Measurements from ENCODE around the gene DNAI2. TPM values are rescaled to one million over a fixed set of nuclear protein-coding genes. Genes with fewer than 3 reads are reported as not detected.

The DNAI2 gene
- total RNA-seq, 1 donor from 2014 or later, result not detected

- Histone ChIP-seq H3K36me3 (ENCODE audit: control insufficient read depth in 3 of 3, insufficient read depth in 3 of 3, low read length in 3 of 3) (no peaks in the 10 kb centered on the region), H3K9ac (ENCODE audit: low read depth in 1 of 3, low read length in 3 of 3) (no peak overlapping the region), H3K4me3 (ENCODE audit: low read length in 3 of 3) (no peak overlapping the region), H3K27me3 (ENCODE audit: control insufficient read depth in 3 of 3, insufficient read depth in 3 of 3, low read length in 3 of 3) (peaks cover 0 to 6% (median 5%) of the 10 kb centered on the region in 3 donors), H3K9me3 (ENCODE audit: control insufficient read depth in 3 of 3, low read length in 3 of 3) (peaks cover 0 to 4% (median 3%) of the 10 kb centered on the region in 3 donors), H3K4me1 (ENCODE audit: control insufficient read depth in 3 of 3, insufficient read depth in 3 of 3, low read length in 3 of 3) (no peaks in the 10 kb centered on the region), H3K27ac (ENCODE audit: low read depth, low read length) (no peak overlapping the region)
These were observed 42.2 kb downstream of the DNAI2 start for GRCh38 chr17:74316220-74316619.

GRCh38 chr17:74317071-74317470, 43.0 kb downstream of the DNAI2 start:
- no peak overlapping the region for H3K27ac ChIP-seq (ENCODE audit: low read depth, low read length)
- no peak overlapping the region for H3K4me3 ChIP-seq (ENCODE audit: low read length in 3 of 3)
- H3K9ac ChIP-seq (ENCODE audit: low read depth in 1 of 3, low read length in 3 of 3), result no peak overlapping the region
- H3K9me3 ChIP-seq (ENCODE audit: control insufficient read depth in 3 of 3, low read length in 3 of 3), result peaks cover 0 to 4% (median 3%) of the 10 kb centered on the region in 3 donors
- peaks cover 0 to 10% (median 8%) of the 10 kb centered on the region in 3 donors for H3K27me3 ChIP-seq (ENCODE audit: control insufficient read depth in 3 of 3, insufficient read depth in 3 of 3, low read length in 3 of 3)
- no peaks in the 10 kb centered on the region for H3K4me1 ChIP-seq (ENCODE audit: control insufficient read depth in 3 of 3, insufficient read depth in 3 of 3, low read length in 3 of 3)
- no peaks in the 10 kb centered on the region for H3K36me3 ChIP-seq (ENCODE audit: control insufficient read depth in 3 of 3, insufficient read depth in 3 of 3, low read length in 3 of 3)

- H3K9ac ChIP-seq (ENCODE audit: low read depth in 1 of 3, low read length in 3 of 3), result no peak overlapping the region
- no peaks in the 10 kb centered on the region for H3K36me3 ChIP-seq (ENCODE audit: control insufficient read depth in 3 of 3, insufficient read depth in 3 of 3, low read length in 3 of 3)
- H3K27ac ChIP-seq (ENCODE audit: low read depth, low read length), result no peak overlapping the region
- no peaks in the 10 kb centered on the region for H3K9me3 ChIP-seq (ENCODE audit: control insufficient read depth in 3 of 3, low read length in 3 of 3)
- H3K4me3 ChIP-seq (ENCODE audit: low read length in 3 of 3), result no peak overlapping the region
- H3K4me1 ChIP-seq (ENCODE audit: control insufficient read depth in 3 of 3, insufficient read depth in 3 of 3, low read length in 3 of 3), result no peaks in the 10 kb centered on the region
- H3K27me3 ChIP-seq (ENCODE audit: control insufficient read depth in 3 of 3, insufficient read depth in 3 of 3, low read length in 3 of 3), result peaks cover 0 to 11% (median 8%) of the 10 kb centered on the region in 3 donors
These were observed 44.4 kb downstream of the DNAI2 start for GRCh38 chr17:74318391-74318790.

GRCh38 chr17:74324521-74324920, 50.5 kb downstream of the DNAI2 start:
- Histone ChIP-seq H3K36me3 (ENCODE audit: control insufficient read depth in 3 of 3, insufficient read depth in 3 of 3, low read length in 3 of 3) (no peaks in the 10 kb centered on the region), H3K27me3 (ENCODE audit: control insufficient read depth in 3 of 3, insufficient read depth in 3 of 3, low read length in 3 of 3) (peaks cover 1 to 15% (median 6%) of the 10 kb centered on the region in 3 donors), H3K4me1 (ENCODE audit: control insufficient read depth in 3 of 3, insufficient read depth in 3 of 3, low read length in 3 of 3) (peaks cover 13 to 20% (median 19%) of the 10 kb centered on the region in 3 donors), H3K9me3 (ENCODE audit: control insufficient read depth in 3 of 3, low read length in 3 of 3) (no peaks in the 10 kb centered on the region), H3K4me3 (ENCODE audit: low read length in 3 of 3) (no peak overlapping the region), H3K27ac (ENCODE audit: low read depth, low read length) (no peak overlapping the region), H3K9ac (ENCODE audit: low read depth in 1 of 3, low read length in 3 of 3) (no peak overlapping the region)

GRCh38 chr17:74325376-74325742, 51.3 kb downstream of the DNAI2 start:
- Histone ChIP-seq H3K4me1 (ENCODE audit: control insufficient read depth in 3 of 3, insufficient read depth in 3 of 3, low read length in 3 of 3) (peaks cover 13 to 20% (median 19%) of the 10 kb centered on the region in 3 donors), H3K27ac (ENCODE audit: low read depth, low read length) (no peak overlapping the region), H3K4me3 (ENCODE audit: low read length in 3 of 3) (peak overlapping the region; percentile 48 to 71 (median 66)), H3K9ac (ENCODE audit: low read depth in 1 of 3, low read length in 3 of 3) (peak overlapping the region in 2 of 3 donors; percentile 16 to 76), H3K27me3 (ENCODE audit: control insufficient read depth in 3 of 3, insufficient read depth in 3 of 3, low read length in 3 of 3) (peaks cover 4 to 16% (median 8%) of the 10 kb centered on the region in 3 donors), H3K9me3 (ENCODE audit: control insufficient read depth in 3 of 3, low read length in 3 of 3) (no peaks in the 10 kb centered on the region), H3K36me3 (ENCODE audit: control insufficient read depth in 3 of 3, insufficient read depth in 3 of 3, low read length in 3 of 3) (no peaks in the 10 kb centered on the region)

- Histone ChIP-seq H3K27ac (ENCODE audit: low read depth, low read length) (no peak within 1 kb of the TSS), H3K27me3 (ENCODE audit: control insufficient read depth in 3 of 3, insufficient read depth in 3 of 3, low read length in 3 of 3) (peaks cover 4 to 18% (median 11%) of the 10 kb centered on the region in 3 donors)
These were observed 51.8 kb downstream of the DNAI2 start, which contains the start of gene KIF19 for GRCh38 chr17:74325743-74326379. Gene KIF19, plus strand, starts transcription at chr17:74326226. Its CDS starts 124 bp downstream, at chr17:74326350.

GRCh38 chr17:74326506-74326905, 52.5 kb downstream of the DNAI2 start:
- Histone ChIP-seq H3K4me1 (ENCODE audit: control insufficient read depth in 3 of 3, insufficient read depth in 3 of 3, low read length in 3 of 3) (peaks cover 13 to 20% (median 19%) of the 10 kb centered on the region in 3 donors), H3K9me3 (ENCODE audit: control insufficient read depth in 3 of 3, low read length in 3 of 3) (no peaks in the 10 kb centered on the region), H3K27ac (ENCODE audit: low read depth, low read length) (no peak overlapping the region), H3K4me3 (ENCODE audit: low read length in 3 of 3) (peak overlapping the region; percentile 64 to 71 (median 66)), H3K27me3 (ENCODE audit: control insufficient read depth in 3 of 3, insufficient read depth in 3 of 3, low read length in 3 of 3) (peaks cover 4 to 18% (median 11%) of the 10 kb centered on the region in 3 donors), H3K9ac (ENCODE audit: low read depth in 1 of 3, low read length in 3 of 3) (peak overlapping the region in 2 of 3 donors; percentile 57 to 72), H3K36me3 (ENCODE audit: control insufficient read depth in 3 of 3, insufficient read depth in 3 of 3, low read length in 3 of 3) (no peaks in the 10 kb centered on the region)

More at GRCh38 chr17:74325743-74326379, 51.8 kb downstream of the DNAI2 start, which contains the start of gene KIF19:
- H3K9me3 ChIP-seq (ENCODE audit: control insufficient read depth in 3 of 3, low read length in 3 of 3), result no peaks in the 10 kb centered on the region
- peak within 1 kb of the TSS; percentile 16 to 76 (median 57) for H3K9ac ChIP-seq (ENCODE audit: low read depth in 1 of 3, low read length in 3 of 3)
- H3K4me1 ChIP-seq (ENCODE audit: control insufficient read depth in 3 of 3, insufficient read depth in 3 of 3, low read length in 3 of 3), result peaks cover 13 to 20% (median 19%) of the 10 kb centered on the region in 3 donors
- H3K36me3 ChIP-seq (ENCODE audit: control insufficient read depth in 3 of 3, insufficient read depth in 3 of 3, low read length in 3 of 3), result no peaks in the 10 kb centered on the region
- peak within 1 kb of the TSS; percentile 64 to 71 (median 66) for H3K4me3 ChIP-seq (ENCODE audit: low read length in 3 of 3)

- Histone ChIP-seq H3K27me3 (ENCODE audit: control insufficient read depth in 3 of 3, insufficient read depth in 3 of 3, low read length in 3 of 3) (peaks cover 4 to 11% (median 7%) of the 10 kb centered on the region in 3 donors), H3K4me3 (ENCODE audit: low read length in 3 of 3) (no peak overlapping the region), H3K9me3 (ENCODE audit: control insufficient read depth in 3 of 3, low read length in 3 of 3) (no peaks in the 10 kb centered on the region), H3K36me3 (ENCODE audit: control insufficient read depth in 3 of 3, insufficient read depth in 3 of 3, low read length in 3 of 3) (no peaks in the 10 kb centered on the region), H3K27ac (ENCODE audit: low read depth, low read length) (no peak overlapping the region), H3K4me1 (ENCODE audit: control insufficient read depth in 3 of 3, insufficient read depth in 3 of 3, low read length in 3 of 3) (peaks cover 13 to 20% (median 19%) of the 10 kb centered on the region in 3 donors), H3K9ac (ENCODE audit: low read depth in 1 of 3, low read length in 3 of 3) (no peak overlapping the region)
These were observed 54.5 kb downstream of the DNAI2 start for GRCh38 chr17:74328487-74328886.

GRCh38 chr17:74329378-74329777, 55.3 kb downstream of the DNAI2 start:
- Histone ChIP-seq H3K9ac (ENCODE audit: low read depth in 1 of 3, low read length in 3 of 3) (no peak overlapping the region), H3K9me3 (ENCODE audit: control insufficient read depth in 3 of 3, low read length in 3 of 3) (no peaks in the 10 kb centered on the region), H3K27me3 (ENCODE audit: control insufficient read depth in 3 of 3, insufficient read depth in 3 of 3, low read length in 3 of 3) (peaks cover 4 to 11% (median 7%) of the 10 kb centered on the region in 3 donors), H3K27ac (ENCODE audit: low read depth, low read length) (no peak overlapping the region), H3K4me1 (ENCODE audit: control insufficient read depth in 3 of 3, insufficient read depth in 3 of 3, low read length in 3 of 3) (peaks cover 13 to 20% (median 19%) of the 10 kb centered on the region in 3 donors), H3K4me3 (ENCODE audit: low read length in 3 of 3) (no peak overlapping the region), H3K36me3 (ENCODE audit: control insufficient read depth in 3 of 3, insufficient read depth in 3 of 3, low read length in 3 of 3) (no peaks in the 10 kb centered on the region)

- no peak overlapping the region for H3K9ac ChIP-seq (ENCODE audit: low read depth in 1 of 3, low read length in 3 of 3)
- no peak overlapping the region for H3K4me3 ChIP-seq (ENCODE audit: low read length in 3 of 3)
- no peaks in the 10 kb centered on the region for H3K36me3 ChIP-seq (ENCODE audit: control insufficient read depth in 3 of 3, insufficient read depth in 3 of 3, low read length in 3 of 3)
- H3K9me3 ChIP-seq (ENCODE audit: control insufficient read depth in 3 of 3, low read length in 3 of 3), result no peaks in the 10 kb centered on the region
- no peak overlapping the region for H3K27ac ChIP-seq (ENCODE audit: low read depth, low read length)
- peaks cover 10 to 14% (median 12%) of the 10 kb centered on the region in 3 donors for H3K27me3 ChIP-seq (ENCODE audit: control insufficient read depth in 3 of 3, insufficient read depth in 3 of 3, low read length in 3 of 3)
- H3K4me1 ChIP-seq (ENCODE audit: control insufficient read depth in 3 of 3, insufficient read depth in 3 of 3, low read length in 3 of 3), result peaks cover 7 to 16% (median 15%) of the 10 kb centered on the region in 3 donors
These were observed 56.4 kb downstream of the DNAI2 start for GRCh38 chr17:74330446-74330845.
